AG10803 (cell line): ENCODE data around the gene FLNB.
"Not testable (repeated sequence)": the region's sequence is repeated elsewhere in the genome, so short reads cannot be mapped to it uniquely, and the experiment has no call there.

Experiments used
- DNase-seq: peaks from one replicate; pipeline ENCODE4 v3.0.0; 2010; ENCODE audit warnings: low read depth
- H3K4me3 ChIP-seq: 2 replicates; pipeline ENCODE4 v1.5.1; 2011; ENCODE audit warnings: mild to moderate bottlenecking, low read length, control low read depth
- TF ChIP-seq, protein P1 (sequence below): conservative IDR thresholded peaks from 2 replicates; pipeline ENCODE4 v1.5.1; 2011; ENCODE audit warnings: mild to moderate bottlenecking, low read length, control low read depth, inconsistent platforms

Gene FLNB

DNA sequence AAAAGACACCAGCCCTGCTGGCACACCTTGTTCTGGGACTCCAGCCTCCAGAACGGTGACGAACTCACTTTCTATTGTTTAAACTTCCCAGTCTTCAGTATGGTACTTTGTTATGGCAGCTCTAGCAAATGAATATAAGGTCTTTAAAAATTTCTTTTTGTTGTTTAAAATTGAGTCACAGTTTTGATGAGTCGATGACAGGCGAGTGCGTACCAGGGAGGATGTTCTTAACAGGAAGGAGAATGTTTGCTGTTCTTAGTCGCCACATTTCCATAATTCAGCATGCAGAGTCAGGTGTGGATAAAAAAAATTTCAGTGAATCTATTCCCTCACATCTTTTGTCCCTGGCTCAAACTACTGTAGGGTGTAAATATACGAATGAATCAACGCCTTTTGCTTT lies 190.1 kb downstream of the FLNB start:
- DNase-seq = no peak
- H3K4me3 ChIP-seq = no peak overlapping the region
- TF ChIP-seq, protein P1, sequence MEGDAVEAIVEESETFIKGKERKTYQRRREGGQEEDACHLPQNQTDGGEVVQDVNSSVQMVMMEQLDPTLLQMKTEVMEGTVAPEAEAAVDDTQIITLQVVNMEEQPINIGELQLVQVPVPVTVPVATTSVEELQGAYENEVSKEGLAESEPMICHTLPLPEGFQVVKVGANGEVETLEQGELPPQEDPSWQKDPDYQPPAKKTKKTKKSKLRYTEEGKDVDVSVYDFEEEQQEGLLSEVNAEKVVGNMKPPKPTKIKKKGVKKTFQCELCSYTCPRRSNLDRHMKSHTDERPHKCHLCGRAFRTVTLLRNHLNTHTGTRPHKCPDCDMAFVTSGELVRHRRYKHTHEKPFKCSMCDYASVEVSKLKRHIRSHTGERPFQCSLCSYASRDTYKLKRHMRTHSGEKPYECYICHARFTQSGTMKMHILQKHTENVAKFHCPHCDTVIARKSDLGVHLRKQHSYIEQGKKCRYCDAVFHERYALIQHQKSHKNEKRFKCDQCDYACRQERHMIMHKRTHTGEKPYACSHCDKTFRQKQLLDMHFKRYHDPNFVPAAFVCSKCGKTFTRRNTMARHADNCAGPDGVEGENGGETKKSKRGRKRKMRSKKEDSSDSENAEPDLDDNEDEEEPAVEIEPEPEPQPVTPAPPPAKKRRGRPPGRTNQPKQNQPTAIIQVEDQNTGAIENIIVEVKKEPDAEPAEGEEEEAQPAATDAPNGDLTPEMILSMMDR = no peak

DNA sequence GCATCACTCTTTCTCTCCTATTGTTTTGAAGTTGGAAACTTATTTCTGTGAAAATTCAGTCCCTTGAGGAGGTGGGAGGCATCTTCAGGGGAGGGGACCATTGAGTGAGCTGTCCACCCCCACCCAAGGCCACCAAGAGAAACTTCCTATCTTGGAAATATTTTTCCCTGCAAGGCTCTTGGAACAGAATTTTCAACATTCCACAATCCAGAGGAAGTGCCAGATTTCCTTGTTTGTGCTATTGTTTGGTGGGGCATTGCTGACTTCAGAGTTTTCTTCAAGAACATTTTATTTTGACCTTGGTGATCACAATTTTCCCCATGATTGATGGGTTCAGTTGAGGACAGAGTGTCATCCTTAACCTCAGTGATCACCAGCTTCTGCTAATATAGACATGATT lies 190.6 kb downstream of the FLNB start:
- no peak overlapping the region for H3K4me3 ChIP-seq
- TF ChIP-seq, protein P1 = no peak
- DNase-seq = no peak

DNA sequence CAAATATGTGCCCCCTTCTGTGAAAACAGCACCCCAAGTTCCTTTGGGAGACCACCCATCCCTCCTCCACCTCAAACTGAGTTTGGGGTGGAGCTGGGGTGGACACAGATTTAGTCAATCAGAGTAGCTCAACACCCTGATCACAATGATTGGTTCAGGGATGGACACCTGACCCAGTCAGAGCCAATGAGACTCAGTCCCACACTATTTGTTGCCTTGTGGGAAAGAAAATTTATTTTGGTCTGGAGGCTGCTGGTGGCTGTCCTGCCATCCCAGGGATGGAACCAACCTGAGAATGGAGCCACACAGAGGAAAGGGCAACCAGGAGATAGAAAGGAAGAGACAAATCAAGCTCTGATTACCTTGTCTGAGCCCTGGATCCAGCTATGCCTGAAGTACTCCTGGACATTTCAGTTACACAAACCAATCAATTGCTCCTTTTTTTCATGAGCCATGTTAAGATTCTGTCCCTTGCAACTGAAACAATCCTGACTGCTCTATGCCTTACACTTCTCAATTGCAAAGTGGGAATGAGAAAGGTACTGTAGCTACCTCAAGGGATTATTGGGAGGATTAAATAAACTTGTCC lies 192.0 kb downstream of the FLNB start:
- TF ChIP-seq, protein P1 = no peak
- H3K4me3 ChIP-seq = no peak overlapping the region
- DNase-seq = no peak

DNA sequence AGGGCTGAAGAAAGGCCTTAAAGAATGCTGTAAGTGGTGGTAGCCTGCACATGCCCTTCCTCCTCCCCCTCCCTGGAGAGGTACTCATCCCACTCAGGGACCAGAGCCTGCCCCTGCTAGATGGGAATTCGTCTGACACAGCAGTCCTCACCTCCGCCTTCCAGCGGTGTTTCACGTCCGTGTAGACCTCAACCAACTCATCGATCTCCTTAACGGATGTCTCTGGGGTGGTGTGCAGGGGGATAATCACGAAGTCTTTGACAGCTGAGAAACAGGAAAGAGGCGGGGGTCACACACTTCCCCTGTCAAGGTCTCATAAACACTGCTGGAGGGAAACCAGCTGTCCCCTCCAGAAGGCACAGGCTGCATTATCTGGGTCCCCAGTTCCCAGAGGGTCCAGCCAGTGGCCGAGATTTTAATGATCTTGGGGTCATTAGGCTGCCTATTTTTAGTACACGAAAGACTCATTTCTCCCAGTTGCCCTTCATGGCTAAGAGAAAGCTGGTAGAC lies 192.7 kb downstream of the FLNB start:
- H3K4me3 ChIP-seq = no peak overlapping the region
- DNase-seq = no peak
- TF ChIP-seq, protein P1 = no peak

DNA sequence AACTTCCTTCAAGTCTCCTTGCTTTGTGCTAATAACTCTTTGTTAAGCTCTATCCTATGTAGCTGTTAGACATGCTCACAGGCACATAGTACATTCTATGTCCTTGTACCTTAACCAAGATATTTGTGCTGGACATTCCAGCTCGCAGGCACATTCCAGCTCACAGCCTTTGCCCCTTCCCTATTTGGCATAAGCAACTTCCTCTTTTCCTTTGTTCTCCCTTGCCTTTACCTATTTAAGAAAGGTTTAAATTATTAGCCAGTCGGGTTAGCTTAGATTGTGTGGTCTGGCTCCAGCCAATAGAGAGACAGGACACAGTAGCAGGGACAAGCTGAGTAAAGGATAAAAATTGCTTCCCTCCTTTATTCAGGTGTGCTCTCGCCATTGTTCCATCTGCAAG lies 193.2 kb downstream of the FLNB start:
- not testable (repeated sequence) for DNase-seq, H3K4me3 ChIP-seq

DNA sequence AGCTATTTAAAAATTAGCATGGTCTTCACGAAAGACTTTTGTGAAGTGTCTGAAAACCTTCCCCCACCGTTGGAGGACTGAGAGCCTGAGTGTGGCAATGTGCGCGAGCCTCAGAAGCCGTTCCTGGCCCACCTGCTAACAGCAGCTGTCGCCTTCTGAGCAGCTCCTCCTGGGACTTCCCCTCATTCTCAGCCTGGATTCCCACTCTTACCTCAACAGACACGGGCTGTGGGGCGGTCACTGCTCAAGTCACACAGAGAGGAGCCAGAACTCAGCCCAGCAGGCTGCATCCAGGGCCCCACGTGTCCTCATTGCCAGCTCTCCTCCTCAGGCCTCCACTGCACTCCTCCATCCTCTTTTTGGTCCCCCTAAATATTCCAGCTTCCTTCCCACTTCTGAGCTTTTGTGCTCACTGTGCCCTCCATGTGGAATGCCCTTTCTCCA lies 194.7 kb downstream of the FLNB start:
- TF ChIP-seq, protein P1 = no peak
- no peak for DNase-seq
- H3K4me3 ChIP-seq = no peak overlapping the region

DNA sequence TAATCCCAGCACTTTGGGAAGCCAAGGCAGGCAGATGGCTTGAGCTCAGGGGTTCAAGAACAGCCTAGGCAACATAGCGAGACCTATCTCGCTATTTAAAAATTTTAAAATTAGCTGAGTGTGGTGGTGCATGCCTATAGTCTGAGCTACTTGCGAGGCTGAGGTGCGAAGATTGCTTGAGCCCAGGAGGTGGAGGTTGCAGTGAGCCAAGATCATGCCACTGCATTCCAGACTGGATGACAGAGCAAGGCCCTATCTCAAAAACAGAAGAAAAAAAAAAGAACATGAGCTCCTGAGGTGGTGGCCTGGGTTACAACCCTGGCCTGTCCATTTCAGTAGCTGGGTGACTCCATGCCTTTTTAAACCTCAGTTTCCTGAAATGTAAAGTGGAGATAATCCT lies 195.3 kb downstream of the FLNB start:
- no peak overlapping the region for H3K4me3 ChIP-seq
- TF ChIP-seq, protein P1 = no peak
- DNase-seq = no peak
